Effector memory CD8-positive, alpha-beta T cell (primary cell): ENCODE results near the gene CDK18.

Source experiments
- ATAC-seq: fragments of 150-1000 bp; cut with Tn5 transposase; replicated peaks from 2 replicates; pipeline ENCODE4 v1.10.0; 2021; ENCODE audit warnings: mild to moderate bottlenecking, moderate library complexity
- DNase-seq, 3 experiments: peaks; one replicate each; pipeline ENCODE4 v3.0.0; 2021
- H3K27ac Mint-ChIP-seq, 2 donors: one replicate each; pipeline ENCODE4 v1.8.0; 2022; ENCODE audit warnings: mild to moderate bottlenecking in 2 of 2, mixed read lengths in 2 of 2, moderate library complexity in 2 of 2
- H3K27me3 Mint-ChIP-seq, 2 donors: one replicate each; pipeline ENCODE4 v1.8.0; 2022; ENCODE audit warnings: mixed read lengths in 2 of 2
- H3K36me3 Mint-ChIP-seq: one replicate; pipeline ENCODE4 v1.8.0; 2022; ENCODE audit warnings: mild to moderate bottlenecking, moderate library complexity, mixed read lengths; ENCODE audit not compliant: insufficient read depth
- H3K4me1 Mint-ChIP-seq, 2 donors: one replicate each; pipeline ENCODE4 v1.8.0; 2022; ENCODE audit warnings: low read depth in 2 of 2, mixed read lengths in 2 of 2
- H3K4me3 Mint-ChIP-seq, 2 donors: one replicate each; pipeline ENCODE4 v1.8.0; 2022; ENCODE audit warnings: mild to moderate bottlenecking in 2 of 2, mixed read lengths in 2 of 2, moderate library complexity in 2 of 2
- H3K9me3 Mint-ChIP-seq, 2 donors: one replicate each; pipeline ENCODE4 v1.8.0; 2022; ENCODE audit warnings: mixed read lengths in 2 of 2

CDK18 gene

DNA sequence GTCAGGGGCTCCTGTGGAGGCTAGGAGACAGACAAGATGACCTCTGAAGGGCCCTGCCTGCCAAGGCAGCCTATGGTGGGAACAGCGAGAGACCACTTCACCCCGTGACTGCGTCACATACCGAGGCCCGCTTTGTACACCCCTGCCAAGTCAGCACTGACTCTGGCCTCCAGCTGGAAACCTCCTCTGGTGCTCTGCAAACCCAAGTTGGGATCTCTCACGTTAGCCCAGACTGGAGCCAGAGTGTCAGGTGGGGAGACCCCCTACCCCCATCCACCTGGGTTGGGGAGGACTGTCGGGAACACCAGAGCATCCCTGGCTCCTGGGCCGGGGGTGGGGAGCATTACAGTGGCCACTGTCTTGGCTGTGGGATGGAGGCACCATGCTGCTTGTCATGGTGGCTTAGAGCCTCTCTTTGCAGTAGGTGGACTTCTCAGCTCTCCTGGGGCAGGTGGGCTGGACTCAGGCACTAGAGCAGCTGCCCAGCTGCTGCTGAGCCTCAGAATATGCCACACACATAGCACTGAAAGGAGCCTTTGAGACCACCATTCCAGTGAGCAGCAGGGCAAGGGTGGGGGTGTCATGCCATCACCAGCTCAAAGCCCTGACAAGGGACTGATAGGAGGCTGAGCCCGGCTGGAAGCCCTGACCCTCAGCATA, 77.0 kb downstream of the CDK18 start:
- ATAC-seq (no peak), DNase-seq (no peak)
- Mint-ChIP-seq H3K9me3 (no peaks in the 10 kb centered on the region), H3K36me3 (peaks cover 3% of the 10 kb centered on the region), H3K27me3 (peaks cover 30 to 71% of the 10 kb centered on the region in 2 donors), H3K27ac (no peak overlapping the region), H3K4me1 (peaks cover 0 to 3% of the 10 kb centered on the region in 2 donors), H3K4me3 (no peak overlapping the region)

- Mint-ChIP-seq H3K27me3 (peaks cover 24 to 65% of the 10 kb centered on the region in 2 donors), H3K4me3 (no peak overlapping the region), H3K27ac (no peak overlapping the region), H3K9me3 (no peaks in the 10 kb centered on the region), H3K36me3 (peaks cover 3% of the 10 kb centered on the region), H3K4me1 (peaks cover 0 to 3% of the 10 kb centered on the region in 2 donors)
- DNase-seq, result no peak
- ATAC-seq, result no peak
Measured at GRCh38 chr1:205582046-205582445, 77.6 kb downstream of the CDK18 start.
